NCI-H345 treated with DMSO at 0.1 percent for 48 hours (cell line): ENCODE measurements around the gene POLR2L.

Experiments
- DNase-seq: peaks from one replicate; lab custom pipeline; 2025; ENCODE audit not compliant: unreplicated experiment; lab: John Stamatoyannopoulos, UW

The POLR2L gene

GRCh38 chr11:797296-798092 lies 44.8 kb downstream of the POLR2L start:
- peak; percentile 82 for DNase-seq

DNA sequence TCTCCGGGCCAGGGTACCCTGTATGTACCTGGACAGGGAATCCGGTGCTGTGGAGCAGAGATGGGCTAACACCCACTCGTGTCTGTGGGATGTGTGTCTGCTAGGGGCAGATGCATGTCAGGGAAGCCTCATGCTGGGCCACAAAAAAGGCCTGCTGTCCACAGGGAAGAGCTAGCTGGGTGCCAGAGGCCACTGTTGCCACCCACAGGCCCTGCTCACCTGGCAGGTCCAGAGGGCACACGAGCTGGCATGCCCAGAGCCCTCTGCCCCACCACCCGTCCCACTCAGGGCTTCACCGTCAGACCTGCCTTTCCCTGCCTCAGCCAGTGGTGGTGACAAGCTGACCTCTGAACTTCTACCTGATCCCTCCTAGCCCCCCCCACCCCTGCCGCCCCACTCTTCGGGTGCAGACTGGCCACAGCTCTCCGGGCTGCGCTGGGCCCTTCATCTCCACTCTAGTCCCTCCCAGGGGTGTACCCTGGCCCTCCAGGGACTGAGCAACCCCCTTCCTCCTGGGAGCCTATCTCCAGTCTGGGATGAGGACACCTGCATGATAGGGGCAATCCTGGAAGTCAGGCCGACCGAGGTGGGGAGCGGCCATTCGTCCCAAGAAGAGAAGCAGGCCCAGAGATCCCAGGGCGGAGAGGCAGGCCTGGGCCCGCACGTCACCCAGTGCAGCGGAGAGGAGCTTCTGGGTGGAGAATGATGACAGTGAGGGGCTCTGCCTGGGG lies 45.6 kb downstream of the POLR2L start:
- DNase-seq: no peak

DNA sequence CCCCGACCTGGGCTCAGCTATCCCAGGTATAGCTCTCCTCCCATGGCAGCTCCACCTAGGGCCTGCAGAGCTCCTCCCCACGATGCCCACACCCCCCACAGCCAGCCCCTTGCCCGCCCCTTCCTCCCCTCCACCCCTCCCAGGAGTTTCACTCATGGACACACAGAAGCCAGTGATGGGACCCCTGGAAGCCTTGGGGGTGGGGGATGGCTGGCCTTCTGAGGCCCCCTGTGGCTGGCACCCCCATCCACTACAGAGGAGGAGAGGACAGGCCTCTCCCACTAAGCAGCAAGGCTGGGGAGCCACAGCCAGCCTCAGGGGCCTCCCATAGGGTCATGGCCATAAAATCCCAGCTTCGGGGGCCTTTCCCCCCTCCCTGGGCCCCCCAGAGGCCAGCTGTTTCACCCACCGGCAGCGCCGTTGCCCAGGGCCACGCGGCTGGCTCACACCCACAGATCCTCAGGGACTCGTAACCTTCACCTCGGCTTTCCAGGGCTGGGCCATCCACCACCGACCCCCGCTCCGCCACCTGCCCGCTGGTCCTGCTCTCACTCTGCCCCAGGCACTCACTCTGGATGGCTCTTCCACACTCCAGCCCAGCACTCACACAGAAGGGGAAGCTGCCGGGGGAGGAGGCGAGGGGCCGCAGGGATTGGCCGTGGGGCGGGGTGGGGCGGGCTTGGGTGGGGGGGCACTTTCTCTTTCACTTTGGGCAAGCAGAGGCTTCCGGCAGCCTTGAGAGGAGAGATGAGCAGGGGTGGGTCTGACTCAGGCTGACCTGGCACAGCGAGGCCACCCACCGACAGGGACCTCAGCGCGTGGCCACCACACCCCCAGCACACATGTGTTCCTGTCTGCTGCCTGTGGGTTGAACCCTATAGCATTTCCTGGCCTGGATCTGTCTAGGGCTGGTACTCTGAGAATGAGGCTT lies 46.4 kb downstream of the POLR2L start:
- no peak for DNase-seq

DNA sequence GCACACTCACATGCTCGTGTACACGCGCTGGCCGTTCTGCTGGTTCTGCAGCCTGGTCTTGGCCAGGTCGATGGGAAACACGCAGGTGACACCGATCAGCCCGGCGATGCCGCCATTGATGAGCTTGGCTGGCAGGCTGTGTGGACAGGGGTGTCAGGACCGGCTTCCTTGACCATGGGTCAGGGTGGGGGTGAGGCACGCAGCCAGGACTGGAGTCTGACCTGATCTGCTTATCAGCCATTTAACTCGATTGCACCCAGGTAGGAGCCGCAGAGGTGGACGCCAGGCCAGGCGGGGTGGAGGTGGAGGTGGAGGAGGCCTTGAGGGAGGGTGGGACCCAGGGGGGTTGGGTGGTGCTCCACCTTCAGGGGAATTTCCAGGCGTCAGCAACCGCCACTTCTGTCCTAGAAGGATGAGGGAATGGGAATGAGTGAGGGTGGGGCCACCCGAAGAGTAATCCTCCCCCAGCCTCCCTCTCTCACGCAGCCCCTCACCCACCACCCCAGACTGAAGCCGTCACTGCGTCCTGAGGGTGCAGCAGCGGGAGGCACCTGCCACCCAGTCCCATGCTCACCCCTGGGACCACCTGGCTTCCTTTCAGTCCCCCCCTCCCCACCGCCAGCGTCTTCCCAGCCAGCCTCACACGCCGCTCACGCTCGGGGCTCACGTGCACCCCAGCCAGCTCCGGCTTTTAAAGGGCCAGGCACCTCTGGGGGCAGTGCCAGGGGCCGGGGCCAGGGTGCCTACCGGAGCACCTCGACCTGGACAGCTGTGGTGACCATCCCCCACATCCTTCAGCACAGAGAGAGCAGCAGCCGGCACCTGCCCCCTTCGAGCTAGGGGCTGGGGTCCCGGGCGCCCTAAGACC lies 47.3 kb downstream of the POLR2L start:
- DNase-seq: no peak

DNA sequence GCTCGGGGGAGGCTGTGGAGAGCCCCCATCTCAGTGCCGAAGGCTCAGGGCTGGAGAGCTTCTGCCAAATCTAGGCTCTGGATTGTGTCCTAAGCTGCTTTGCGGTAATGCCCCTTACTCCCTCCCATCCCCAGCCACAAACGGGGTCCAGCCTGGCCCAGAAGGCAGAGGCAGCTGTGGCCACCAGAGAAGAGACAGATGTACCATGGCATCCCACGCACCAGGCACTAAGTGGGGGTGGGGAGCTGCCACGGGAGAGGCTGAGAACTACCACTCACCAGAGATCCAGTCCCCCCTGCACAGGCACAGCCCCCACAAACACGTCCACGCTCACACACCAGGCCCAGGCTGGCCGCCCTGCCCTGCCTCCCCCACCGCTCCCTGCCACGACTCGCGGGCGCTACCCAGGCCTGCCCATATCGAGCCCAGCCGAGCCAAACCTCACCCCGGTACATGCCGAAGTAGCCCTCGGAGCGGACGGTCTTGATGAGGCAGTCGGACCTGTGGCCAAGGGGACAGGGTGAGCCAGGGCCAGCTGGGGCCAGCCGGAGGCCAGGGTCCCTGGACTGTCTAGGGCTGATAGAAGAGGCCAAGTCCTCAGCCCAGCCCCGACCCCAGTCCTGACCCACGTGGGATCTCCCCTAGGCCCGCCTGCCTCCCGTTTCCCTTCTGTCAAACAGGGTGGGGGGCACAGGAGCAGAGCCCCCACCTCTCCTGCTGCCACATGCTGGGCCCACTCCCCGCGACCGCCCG lies 48.1 kb downstream of the POLR2L start:
- DNase-seq: no peak

DNA sequence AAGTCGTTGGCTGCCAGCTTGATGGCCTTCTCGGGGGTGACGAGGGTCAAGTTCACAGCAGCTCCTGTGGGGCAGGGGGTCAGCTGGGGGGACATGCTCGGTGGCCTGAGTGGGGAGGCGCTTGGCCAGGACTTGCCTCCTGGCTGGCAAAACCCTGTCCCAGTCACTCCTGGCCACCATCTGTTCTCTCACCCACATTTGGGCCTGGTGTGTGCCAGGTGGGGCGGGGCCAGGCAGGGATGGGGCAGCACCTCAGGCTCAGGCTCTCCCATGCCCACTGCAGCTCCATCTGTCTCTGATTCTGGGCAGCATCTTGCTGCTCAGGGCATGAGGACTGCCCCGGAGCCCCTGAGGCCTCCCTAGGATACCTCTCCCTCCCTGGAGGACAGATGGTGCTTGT lies 48.8 kb downstream of the POLR2L start:
- no peak for DNase-seq

GRCh38 chr11:792873-793272 lies 49.5 kb downstream of the POLR2L start:
- DNase-seq: no peak

- DNase-seq: no peak
Measured at GRCh38 chr11:792535-792821, 49.9 kb downstream of the POLR2L start.

DNA sequence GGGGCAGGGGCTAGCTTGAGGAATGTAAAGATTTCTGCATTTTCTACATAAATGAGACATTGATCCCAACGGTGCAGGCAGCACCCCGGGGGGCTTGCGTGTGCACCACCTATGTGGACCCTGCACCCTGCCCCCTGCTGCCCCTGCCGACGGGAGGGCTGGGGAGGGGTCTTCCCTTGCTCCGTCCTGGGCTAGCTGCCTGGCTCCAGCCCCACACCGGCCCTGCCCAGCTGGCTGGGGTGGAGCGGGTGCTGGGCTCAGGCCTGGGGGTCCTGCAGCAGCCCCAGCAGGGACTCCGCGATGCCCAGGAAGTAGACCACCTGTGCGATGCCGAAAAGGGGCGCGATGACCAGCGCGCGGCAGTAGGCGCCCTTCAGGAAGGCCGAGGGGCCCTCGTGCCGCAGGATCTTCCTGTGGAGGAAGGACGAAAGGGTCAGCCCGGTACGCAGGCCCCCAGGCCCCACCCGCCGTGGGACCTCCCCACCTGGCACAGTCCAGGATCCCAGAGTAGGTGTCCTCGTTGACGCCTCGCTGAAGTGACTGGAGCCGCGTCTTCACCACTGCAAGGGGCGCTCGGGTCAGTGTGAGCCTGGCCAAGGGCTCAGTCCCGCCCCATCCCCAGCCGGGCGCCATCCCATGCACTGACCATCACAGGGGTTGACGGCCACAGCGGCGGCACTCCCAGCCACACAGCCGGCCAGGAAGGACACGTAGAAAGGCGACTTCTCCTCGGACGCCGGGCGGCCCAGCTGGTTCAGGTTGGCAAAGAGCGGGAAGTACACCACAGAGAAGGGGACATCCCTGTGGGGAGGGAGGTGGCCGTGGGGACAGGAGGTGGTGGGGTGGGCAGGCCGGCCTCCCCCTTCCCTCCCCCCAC lies 50.4 kb downstream of the POLR2L start:
- DNase-seq: no peak

- DNase-seq: no peak
Measured at GRCh38 chr11:790721-791564, 51.4 kb downstream of the POLR2L start.

GRCh38 chr11:789943-790342 lies 52.4 kb downstream of the POLR2L start, which contains the start of gene CEND1:
CEND1 (minus strand) TSS chr11:790090; CDS start chr11:788576, 1,514 bp downstream.
- peak; percentile 29 for DNase-seq
